Measurements from ENCODE around the gene SMAGP.

DNA sequence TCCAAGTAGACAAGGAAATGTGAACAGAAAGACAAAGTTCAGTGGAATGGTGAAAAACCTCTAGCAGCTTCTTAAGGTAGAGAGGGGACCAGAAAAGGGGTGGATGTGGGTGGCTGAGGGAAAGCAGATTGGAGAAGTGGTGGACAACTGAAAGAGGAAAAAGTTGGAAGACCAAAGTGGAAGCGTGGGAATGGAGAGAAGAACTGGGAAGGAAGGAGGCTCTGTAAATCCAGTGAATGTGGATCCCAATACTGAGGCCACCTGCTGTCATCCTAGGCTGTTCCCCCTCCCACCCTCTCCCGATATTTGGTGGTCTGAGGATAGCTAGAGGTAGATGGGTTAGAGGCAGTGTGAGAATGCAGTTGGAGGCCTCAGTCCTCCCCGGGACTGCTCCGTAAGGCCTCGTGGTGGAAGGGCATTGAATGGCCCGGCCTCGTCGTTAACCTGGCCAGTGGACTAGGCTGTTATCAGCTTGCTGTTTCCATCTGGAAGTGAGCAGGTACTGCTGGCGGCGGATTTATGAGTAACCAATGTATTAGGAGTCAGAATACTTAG is 51.5 kb downstream of the SMAGP start:
- TF ChIP-seq, protein P1, sequence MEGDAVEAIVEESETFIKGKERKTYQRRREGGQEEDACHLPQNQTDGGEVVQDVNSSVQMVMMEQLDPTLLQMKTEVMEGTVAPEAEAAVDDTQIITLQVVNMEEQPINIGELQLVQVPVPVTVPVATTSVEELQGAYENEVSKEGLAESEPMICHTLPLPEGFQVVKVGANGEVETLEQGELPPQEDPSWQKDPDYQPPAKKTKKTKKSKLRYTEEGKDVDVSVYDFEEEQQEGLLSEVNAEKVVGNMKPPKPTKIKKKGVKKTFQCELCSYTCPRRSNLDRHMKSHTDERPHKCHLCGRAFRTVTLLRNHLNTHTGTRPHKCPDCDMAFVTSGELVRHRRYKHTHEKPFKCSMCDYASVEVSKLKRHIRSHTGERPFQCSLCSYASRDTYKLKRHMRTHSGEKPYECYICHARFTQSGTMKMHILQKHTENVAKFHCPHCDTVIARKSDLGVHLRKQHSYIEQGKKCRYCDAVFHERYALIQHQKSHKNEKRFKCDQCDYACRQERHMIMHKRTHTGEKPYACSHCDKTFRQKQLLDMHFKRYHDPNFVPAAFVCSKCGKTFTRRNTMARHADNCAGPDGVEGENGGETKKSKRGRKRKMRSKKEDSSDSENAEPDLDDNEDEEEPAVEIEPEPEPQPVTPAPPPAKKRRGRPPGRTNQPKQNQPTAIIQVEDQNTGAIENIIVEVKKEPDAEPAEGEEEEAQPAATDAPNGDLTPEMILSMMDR (IDR thresholded peaks at IDR 0.05), result no peak
- TF ChIP-seq POLR2A (IDR thresholded peaks at IDR 0.05), result no peak

Data from thyroid gland (tissue), 4 donors.